ENCODE measurements around the gene RHOH. TPM values are rescaled to one million over a fixed set of nuclear protein-coding genes. Genes with fewer than 3 reads are reported as not detected.

RHOH gene
- total RNA-seq, 1 experiment from 2014 or later = not detected

DNA sequence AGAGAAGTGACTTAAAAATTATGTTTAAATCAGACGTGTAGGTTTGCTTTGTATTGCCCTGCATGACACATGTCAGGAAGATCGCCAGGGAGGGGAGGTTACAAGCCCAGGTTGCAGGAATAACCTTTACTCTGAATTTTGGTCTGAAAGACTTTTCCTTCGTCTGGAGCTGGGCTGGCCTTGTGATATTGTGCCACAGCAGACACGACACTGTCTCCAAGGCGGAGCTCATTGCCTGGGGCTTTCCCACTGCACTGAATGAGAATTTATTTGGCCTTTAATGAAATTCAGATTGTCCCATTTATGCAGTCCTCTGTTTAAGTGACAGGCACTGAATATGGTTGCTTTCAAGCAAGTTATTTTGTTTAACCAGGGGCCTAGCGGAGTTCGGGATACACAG, 45.1 kb downstream of the RHOH start:
- no peak for TF ChIP-seq CTCF (IDR thresholded peaks at IDR 0.05; ENCODE audit: unreplicated experiment)
- H3K4me3 Mint-ChIP-seq (ENCODE audit: unreplicated experiment) = no peak overlapping the region
- no peaks in the 10 kb centered on the region for H3K27me3 Mint-ChIP-seq (ENCODE audit: insufficient read depth, unreplicated experiment)
- CTCF ChIA-PET = interaction anchor here (0.6 to 0.9 kb wide), 2 partner anchors 75 to 107 kb away, joined by 3 read pairs; no protein-coding TSS in a partner anchor
- no TSS peak for BruUV-seq (replicated peaks)
- no peaks in the 10 kb centered on the region for H3K36me3 Mint-ChIP-seq (ENCODE audit: insufficient read depth, unreplicated experiment)
- POLR2A ChIA-PET = interaction anchor here (0.6 to 0.9 kb wide), 2 partner anchors 14 to 20 kb away, joined by 4 to 5 read pairs; no protein-coding TSS in a partner anchor
- intact Hi-C loops (cut with micrococcal nuclease) = no loop called here
- no peak for DNase-seq (ENCODE audit: unreplicated experiment)
- no peaks in the 10 kb centered on the region for H3K9me3 Mint-ChIP-seq (ENCODE audit: unreplicated experiment)
- no peaks in the 10 kb centered on the region for H3K4me1 Mint-ChIP-seq (ENCODE audit: insufficient read depth, unreplicated experiment)
- H3K27ac Mint-ChIP-seq (ENCODE audit: low read depth, unreplicated experiment) = no peak overlapping the region

DNA sequence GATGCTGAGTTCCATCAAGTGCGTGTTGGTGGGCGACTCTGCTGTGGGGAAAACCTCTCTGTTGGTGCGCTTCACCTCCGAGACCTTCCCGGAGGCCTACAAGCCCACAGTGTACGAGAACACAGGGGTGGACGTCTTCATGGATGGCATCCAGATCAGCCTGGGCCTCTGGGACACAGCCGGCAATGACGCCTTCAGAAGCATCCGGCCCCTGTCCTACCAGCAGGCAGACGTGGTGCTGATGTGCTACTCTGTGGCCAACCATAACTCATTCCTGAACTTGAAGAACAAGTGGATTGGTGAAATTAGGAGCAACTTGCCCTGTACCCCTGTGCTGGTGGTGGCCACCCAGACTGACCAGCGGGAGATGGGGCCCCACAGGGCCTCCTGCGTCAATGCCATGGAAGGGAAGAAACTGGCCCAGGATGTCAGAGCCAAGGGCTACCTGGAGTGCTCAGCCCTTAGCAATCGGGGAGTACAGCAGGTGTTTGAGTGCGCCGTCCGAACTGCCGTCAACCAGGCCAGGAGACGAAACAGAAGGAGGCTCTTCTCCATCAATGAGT, 46.6 kb downstream of the RHOH start:
- CTCF ChIA-PET = no interaction called here
- no TSS peak for BruUV-seq (replicated peaks)
- DNase-seq (ENCODE audit: unreplicated experiment) = no peak
- H3K4me1 Mint-ChIP-seq (ENCODE audit: insufficient read depth, unreplicated experiment) = no peaks in the 10 kb centered on the region
- intact Hi-C loops (cut with micrococcal nuclease) = no loop called here
- H3K4me3 Mint-ChIP-seq (ENCODE audit: unreplicated experiment) = no peak overlapping the region
- no peak overlapping the region for H3K27ac Mint-ChIP-seq (ENCODE audit: low read depth, unreplicated experiment)
- POLR2A ChIA-PET = no interaction called here
- H3K27me3 Mint-ChIP-seq (ENCODE audit: insufficient read depth, unreplicated experiment) = no peaks in the 10 kb centered on the region
- H3K9me3 Mint-ChIP-seq (ENCODE audit: unreplicated experiment) = no peaks in the 10 kb centered on the region
- no peak for TF ChIP-seq CTCF (IDR thresholded peaks at IDR 0.05; ENCODE audit: unreplicated experiment)
- H3K36me3 Mint-ChIP-seq (ENCODE audit: insufficient read depth, unreplicated experiment) = no peaks in the 10 kb centered on the region

GRCh38 chr4:40244606-40245005, 47.8 kb downstream of the RHOH start:
- no TSS peak for BruUV-seq (replicated peaks)
- Mint-ChIP-seq H3K27me3 (ENCODE audit: insufficient read depth, unreplicated experiment) (no peaks in the 10 kb centered on the region), H3K4me3 (ENCODE audit: unreplicated experiment) (no peak overlapping the region), H3K27ac (ENCODE audit: low read depth, unreplicated experiment) (no peak overlapping the region), H3K9me3 (ENCODE audit: unreplicated experiment) (no peaks in the 10 kb centered on the region), H3K4me1 (ENCODE audit: insufficient read depth, unreplicated experiment) (no peaks in the 10 kb centered on the region), H3K36me3 (ENCODE audit: insufficient read depth, unreplicated experiment) (no peaks in the 10 kb centered on the region)
- CTCF ChIA-PET = no interaction called here
- no peak for DNase-seq (ENCODE audit: unreplicated experiment)
- no peak for TF ChIP-seq CTCF (IDR thresholded peaks at IDR 0.05; ENCODE audit: unreplicated experiment)
- intact Hi-C loops (cut with micrococcal nuclease) = no loop called here
- POLR2A ChIA-PET = no interaction called here

DNA sequence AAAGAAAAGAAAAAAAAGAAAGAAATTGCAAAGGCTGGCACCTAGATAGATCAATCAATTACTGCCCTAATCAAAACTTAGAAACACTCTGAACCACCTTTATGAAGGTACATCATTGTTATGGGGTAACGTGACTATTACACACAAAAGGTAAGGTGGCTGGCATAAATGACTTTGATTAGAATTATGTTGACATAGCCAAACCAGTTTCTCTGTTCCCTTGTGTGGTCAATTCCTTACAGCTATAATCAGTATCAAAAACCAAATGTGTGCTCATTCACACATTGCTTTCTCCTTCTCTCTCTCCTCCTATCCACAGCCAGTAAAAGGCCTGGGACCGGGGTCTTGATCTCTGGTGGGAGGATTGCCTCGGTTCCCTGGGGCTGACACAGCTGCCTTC, 48.7 kb downstream of the RHOH start:
- DNase-seq (ENCODE audit: unreplicated experiment) = no peak
- H3K9me3 Mint-ChIP-seq (ENCODE audit: unreplicated experiment) = no peaks in the 10 kb centered on the region
- no peak for TF ChIP-seq CTCF (IDR thresholded peaks at IDR 0.05; ENCODE audit: unreplicated experiment)
- H3K27me3 Mint-ChIP-seq (ENCODE audit: insufficient read depth, unreplicated experiment) = no peaks in the 10 kb centered on the region
- no peaks in the 10 kb centered on the region for H3K4me1 Mint-ChIP-seq (ENCODE audit: insufficient read depth, unreplicated experiment)
- H3K27ac Mint-ChIP-seq (ENCODE audit: low read depth, unreplicated experiment) = no peak overlapping the region
- no peak overlapping the region for H3K4me3 Mint-ChIP-seq (ENCODE audit: unreplicated experiment)
- CTCF ChIA-PET = interaction anchor here (0.6 kb wide), 1 partner anchor 639 kb away, joined by 3 read pairs; no protein-coding TSS in a partner anchor
- POLR2A ChIA-PET = interaction anchor here (0.6 kb wide), 1 partner anchor 195 kb away, joined by 3 read pairs; no protein-coding TSS in a partner anchor
- no TSS peak for BruUV-seq (replicated peaks)
- H3K36me3 Mint-ChIP-seq (ENCODE audit: insufficient read depth, unreplicated experiment) = no peaks in the 10 kb centered on the region
- intact Hi-C loops (cut with micrococcal nuclease) = no loop called here

All from MCF 10A (cell line).